ENCODE data around the gene CHST10. TPM values are rescaled to one million over a fixed set of nuclear protein-coding genes. Genes with fewer than 3 reads are reported as not detected.
"Not testable (repeated sequence)": the region's sequence is repeated elsewhere in the genome, so short reads cannot be mapped to it uniquely, and the experiment has no call there.

Gene CHST10
- total RNA-seq, 1 experiment from 2014 or later = 29.7 TPM

DNA sequence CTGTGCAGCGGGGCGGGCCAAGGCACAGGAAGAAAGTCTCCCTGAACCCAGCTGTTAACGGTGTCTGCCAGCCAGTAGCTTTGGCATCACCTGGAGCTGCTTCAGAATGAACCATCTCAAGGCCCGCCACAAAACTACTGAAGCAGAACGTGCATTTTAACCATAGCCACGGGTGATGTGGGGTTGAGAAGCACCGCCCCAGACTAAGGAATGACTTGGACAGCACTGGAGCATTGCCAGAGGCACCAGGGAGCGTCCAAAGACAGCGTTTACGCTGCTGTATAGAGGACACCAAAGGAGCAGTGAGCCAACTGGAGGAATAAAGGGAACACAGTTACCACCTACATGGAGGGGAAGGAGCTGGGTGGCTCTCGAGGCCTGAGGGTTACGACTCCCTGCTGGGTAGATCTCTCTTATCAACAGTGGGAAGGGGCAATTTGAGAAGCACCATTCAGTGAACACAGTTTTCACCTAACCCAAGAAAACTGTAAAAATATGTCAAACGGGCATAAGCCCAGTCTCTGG lies 66.7 kb downstream of the CHST10 start:
- Histone ChIP-seq H3K9me3 (ENCODE audit: control insufficient read depth, low read depth, low read length) (no peaks in the 10 kb centered on the region), H3T11ph (ENCODE audit: low read length) (no peak overlapping the region), H4K20me1 (ENCODE audit: control insufficient read depth, insufficient read depth, insufficient read length) (no peaks in the 10 kb centered on the region), H2AFZ (ENCODE audit: low read length) (no peak overlapping the region), H3K23ac (ENCODE audit: insufficient read length, low read depth, low read length) (no peak overlapping the region), H3K18ac (ENCODE audit: insufficient read length, low read depth, low read length) (no peak overlapping the region), H3K4ac (ENCODE audit: low read depth, low read length) (no peak overlapping the region), H2BK15ac (ENCODE audit: low read depth, low read length) (no peak overlapping the region), H4K5ac (ENCODE audit: insufficient read length, low read depth, low read length) (no peak overlapping the region), H4K8ac (replicated peaks; ENCODE audit: insufficient read length, low read depth, low read length) (no peak overlapping the region), H3K79me1 (ENCODE audit: insufficient read depth, low read depth, low read length, poor library complexity, severe bottlenecking) (no peaks in the 10 kb centered on the region), H3K56ac (ENCODE audit: insufficient read length, low read depth, low read length) (no peak overlapping the region), H2BK120ac (ENCODE audit: low read depth, low read length, poor library complexity, severe bottlenecking) (no peak overlapping the region), H2BK12ac (ENCODE audit: insufficient read length, low read depth, low read length) (no peak overlapping the region), H3K27me3 (ENCODE audit: insufficient read depth, low read length) (no peaks in the 10 kb centered on the region), H3K79me2 (ENCODE audit: insufficient read depth, low read length) (no peaks in the 10 kb centered on the region), H2BK5ac (ENCODE audit: insufficient read length, low read length) (no peak overlapping the region), H2AK5ac (ENCODE audit: insufficient read length, low read length) (no peak overlapping the region), H2BK20ac (ENCODE audit: low read depth, low read length, poor library complexity, severe bottlenecking) (no peak overlapping the region), H3K23me2 (ENCODE audit: insufficient read length, low read depth, low read length, poor library complexity, severe bottlenecking) (no peaks in the 10 kb centered on the region), H3K14ac (ENCODE audit: insufficient read depth, low read length) (no peak overlapping the region; the same call in 1 of the 2 replicates), H3K27ac (ENCODE audit: insufficient read length, low read depth, low read length) (no peak overlapping the region), H3K4me2 (ENCODE audit: insufficient read depth, insufficient read length, low read length) (no peak overlapping the region), H3K9ac (ENCODE audit: extremely low read depth, insufficient read length, low read length) (no peak overlapping the region), H3K4me1 (ENCODE audit: insufficient read depth, low read length) (no peaks in the 10 kb centered on the region), H4K91ac (ENCODE audit: insufficient read length, low read depth, low read length) (no peak overlapping the region)
- TF ChIP-seq, protein P1, sequence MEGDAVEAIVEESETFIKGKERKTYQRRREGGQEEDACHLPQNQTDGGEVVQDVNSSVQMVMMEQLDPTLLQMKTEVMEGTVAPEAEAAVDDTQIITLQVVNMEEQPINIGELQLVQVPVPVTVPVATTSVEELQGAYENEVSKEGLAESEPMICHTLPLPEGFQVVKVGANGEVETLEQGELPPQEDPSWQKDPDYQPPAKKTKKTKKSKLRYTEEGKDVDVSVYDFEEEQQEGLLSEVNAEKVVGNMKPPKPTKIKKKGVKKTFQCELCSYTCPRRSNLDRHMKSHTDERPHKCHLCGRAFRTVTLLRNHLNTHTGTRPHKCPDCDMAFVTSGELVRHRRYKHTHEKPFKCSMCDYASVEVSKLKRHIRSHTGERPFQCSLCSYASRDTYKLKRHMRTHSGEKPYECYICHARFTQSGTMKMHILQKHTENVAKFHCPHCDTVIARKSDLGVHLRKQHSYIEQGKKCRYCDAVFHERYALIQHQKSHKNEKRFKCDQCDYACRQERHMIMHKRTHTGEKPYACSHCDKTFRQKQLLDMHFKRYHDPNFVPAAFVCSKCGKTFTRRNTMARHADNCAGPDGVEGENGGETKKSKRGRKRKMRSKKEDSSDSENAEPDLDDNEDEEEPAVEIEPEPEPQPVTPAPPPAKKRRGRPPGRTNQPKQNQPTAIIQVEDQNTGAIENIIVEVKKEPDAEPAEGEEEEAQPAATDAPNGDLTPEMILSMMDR (conservative IDR thresholded peaks at IDR 0.05) = no peak
- DNase-seq = no peak
- WGBS (ENCODE audit: extremely low coverage, insufficient read length, low lambda C conversion rate) = no CpG with 5 or more reads among the region's 13 CpGs
- Mint-ChIP-seq H3K36me3 (ENCODE audit: insufficient read depth in 1 of 3, low read depth in 3 of 3) (peaks cover 0 to 5% (median 3%) of the 10 kb centered on the region in 3 experiments; a peak in 2 of 7 replicates), H3K4me1 (peaks cover 0 to 6% of the 10 kb centered on the region in 2 experiments; a peak in 1 of 4 replicates), H3K27me3 (ENCODE audit: low read depth) (peaks cover 1% of the 10 kb centered on the region; the same call in 1 of the 2 replicates), H3K4me3 (no peak overlapping the region), H3K9me3 (peaks cover 3 to 4% of the 10 kb centered on the region in 2 experiments), H3K27ac (no peak overlapping the region)

- H3K4me3 Mint-ChIP-seq; H2AK5ac ChIP-seq (ENCODE audit: insufficient read length, low read length); H4K91ac ChIP-seq (ENCODE audit: insufficient read length, low read depth, low read length); DNase-seq; H3K27me3 Mint-ChIP-seq (ENCODE audit: low read depth); H4K8ac ChIP-seq (replicated peaks; ENCODE audit: insufficient read length, low read depth, low read length); H2BK5ac ChIP-seq (ENCODE audit: insufficient read length, low read length); H3K4ac ChIP-seq (ENCODE audit: low read depth, low read length); H2BK15ac ChIP-seq (ENCODE audit: low read depth, low read length); H2BK120ac ChIP-seq (ENCODE audit: low read depth, low read length, poor library complexity, severe bottlenecking); H3K4me2 ChIP-seq (ENCODE audit: insufficient read depth, insufficient read length, low read length); H3K4me1 Mint-ChIP-seq; H3K9ac ChIP-seq (ENCODE audit: extremely low read depth, insufficient read length, low read length); H3K9me3 ChIP-seq (ENCODE audit: control insufficient read depth, low read depth, low read length); H3K27ac Mint-ChIP-seq; H3K27ac ChIP-seq (ENCODE audit: insufficient read length, low read depth, low read length); H4K20me1 ChIP-seq (ENCODE audit: control insufficient read depth, insufficient read depth, insufficient read length); H3K23me2 ChIP-seq (ENCODE audit: insufficient read length, low read depth, low read length, poor library complexity, severe bottlenecking); H4K5ac ChIP-seq (ENCODE audit: insufficient read length, low read depth, low read length); H3T11ph ChIP-seq (ENCODE audit: low read length); H3K56ac ChIP-seq (ENCODE audit: insufficient read length, low read depth, low read length); H2BK12ac ChIP-seq (ENCODE audit: insufficient read length, low read depth, low read length); H3K27me3 ChIP-seq (ENCODE audit: insufficient read depth, low read length); H3K23ac ChIP-seq (ENCODE audit: insufficient read length, low read depth, low read length); H3K4me1 ChIP-seq (ENCODE audit: insufficient read depth, low read length); H3K14ac ChIP-seq (ENCODE audit: insufficient read depth, low read length); H3K18ac ChIP-seq (ENCODE audit: insufficient read length, low read depth, low read length); H3K79me2 ChIP-seq (ENCODE audit: insufficient read depth, low read length); H2AFZ ChIP-seq (ENCODE audit: low read length); H3K79me1 ChIP-seq (ENCODE audit: insufficient read depth, low read depth, low read length, poor library complexity, severe bottlenecking); H2BK20ac ChIP-seq (ENCODE audit: low read depth, low read length, poor library complexity, severe bottlenecking): not testable (repeated sequence)
- Mint-ChIP-seq H3K36me3 (ENCODE audit: insufficient read depth in 1 of 3, low read depth in 3 of 3) (peaks cover 10 to 18% (median 10%) of the 10 kb centered on the region in 3 experiments; a peak in 6 of 7 replicates), H3K9me3 (peaks cover 18 to 22% of the 10 kb centered on the region in 2 experiments)
- WGBS (ENCODE audit: extremely low coverage, insufficient read length, low lambda C conversion rate) = no CpG with 5 or more reads among the region's 1 CpG
Measured at GRCh38 chr2:100345144-100345543, 72.3 kb downstream of the CHST10 start.
